Measurements from ENCODE around the gene EGLN3. TPM values are rescaled to one million over a fixed set of nuclear protein-coding genes. Genes with fewer than 3 reads are reported as not detected.

Gene EGLN3
- total RNA-seq, 4 donors from 2014 or later: 10.7 to 125 (median 45.2) TPM

- DNase-seq: no peak
- TF ChIP-seq POLR2A (IDR thresholded peaks at IDR 0.05) (no peak), EP300 (IDR thresholded peaks at IDR 0.05; ENCODE audit: low read depth) (no peak), CTCF (IDR thresholded peaks at IDR 0.05) (no peak), POLR2AphosphoS5 (IDR thresholded peaks at IDR 0.05) (no peak)
Measured at GRCh38 chr14:33959692-33960151, 8.8 kb upstream of the EGLN3 start.

GRCh38 chr14:33958605-33959226, 7.8 kb upstream of the EGLN3 start:
- Histone ChIP-seq H3K27ac (no peak overlapping the region), H3K36me3 (no peaks in the 10 kb centered on the region), H3K27me3 (no peaks in the 10 kb centered on the region), H3K9me3 (no peaks in the 10 kb centered on the region), H3K4me1 (no peaks in the 10 kb centered on the region), H3K4me3 (no peak overlapping the region)
- WGBS, 2 donors (ENCODE audit: low coverage in 1 of 2): 80 to 82% methylated on average over 6 to 7 of the region's 7 CpGs
- TF ChIP-seq POLR2A (IDR thresholded peaks at IDR 0.05): no peak
- TF ChIP-seq CTCF (IDR thresholded peaks at IDR 0.05): no peak
- no peak for TF ChIP-seq POLR2AphosphoS5 (IDR thresholded peaks at IDR 0.05)
- TF ChIP-seq EP300 (IDR thresholded peaks at IDR 0.05; ENCODE audit: low read depth): no peak
- no peak for DNase-seq
- in situ Hi-C loops (cut with MboI; ENCODE audit: low pct_ligation_motif_present in 1 of 4, low pct_unique_long_range_greater_than_20kb in 1 of 4, low sequenced_read_pairs in 3 of 4) (no loop called here), intact Hi-C loops (cut with DNase I; ENCODE audit: low total_unique reads) (no loop called here)

More at GRCh38 chr14:33959692-33960151, 8.8 kb upstream of the EGLN3 start:
- Histone ChIP-seq H3K27ac (no peak overlapping the region), H3K4me1 (no peaks in the 10 kb centered on the region), H3K36me3 (no peaks in the 10 kb centered on the region), H3K4me3 (no peak overlapping the region), H3K9me3 (no peaks in the 10 kb centered on the region), H3K27me3 (no peaks in the 10 kb centered on the region)
- in situ Hi-C loops (cut with MboI; ENCODE audit: low pct_ligation_motif_present in 1 of 4, low pct_unique_long_range_greater_than_20kb in 1 of 4, low sequenced_read_pairs in 3 of 4) (no loop called here), intact Hi-C loops (cut with DNase I; ENCODE audit: low total_unique reads) (no loop called here)
- WGBS, 2 donors (ENCODE audit: low coverage in 1 of 2): 77% methylated on average over 4 of the region's 4 CpGs; no CpG with 5 or more reads in 1 of the 2 donors

GRCh38 chr14:33957993-33958392, 7.1 kb upstream of the EGLN3 start:
- intact Hi-C loops (cut with DNase I; ENCODE audit: low total_unique reads): no loop called here
- Histone ChIP-seq H3K27ac (no peak overlapping the region), H3K4me1 (no peaks in the 10 kb centered on the region), H3K36me3 (no peaks in the 10 kb centered on the region), H3K9me3 (no peaks in the 10 kb centered on the region), H3K4me3 (no peak overlapping the region), H3K27me3 (no peaks in the 10 kb centered on the region)
- TF ChIP-seq EP300 (IDR thresholded peaks at IDR 0.05; ENCODE audit: low read depth): no peak
- no peak for TF ChIP-seq CTCF (IDR thresholded peaks at IDR 0.05)
- TF ChIP-seq POLR2AphosphoS5 (IDR thresholded peaks at IDR 0.05): no peak
- TF ChIP-seq POLR2A (IDR thresholded peaks at IDR 0.05): no peak
- 69 to 80% methylated on average over 3 of the region's 3 CpGs for WGBS, 2 donors (ENCODE audit: low coverage in 1 of 2)
- in situ Hi-C loops (cut with MboI; ENCODE audit: low pct_ligation_motif_present in 1 of 4, low pct_unique_long_range_greater_than_20kb in 1 of 4, low sequenced_read_pairs in 3 of 4): no loop called here
- DNase-seq: no peak

- intact Hi-C loops (cut with DNase I; ENCODE audit: low total_unique reads): no loop called here
- WGBS, 2 donors (ENCODE audit: low coverage in 1 of 2): 85% methylated on average over 6 of the region's 6 CpGs; no CpG with 5 or more reads in 1 of the 2 donors
- no peak for TF ChIP-seq EP300 (IDR thresholded peaks at IDR 0.05; ENCODE audit: low read depth)
- TF ChIP-seq POLR2A (IDR thresholded peaks at IDR 0.05): no peak
- no peak for TF ChIP-seq CTCF (IDR thresholded peaks at IDR 0.05)
- TF ChIP-seq POLR2AphosphoS5 (IDR thresholded peaks at IDR 0.05): no peak
Measured at GRCh38 chr14:33957299-33957698, 6.4 kb upstream of the EGLN3 start.

More at GRCh38 chr14:33957299-33957698, 6.4 kb upstream of the EGLN3 start:
- no peaks in the 10 kb centered on the region for H3K27me3 ChIP-seq
- no peak overlapping the region for H3K27ac ChIP-seq
- in situ Hi-C loops (cut with MboI; ENCODE audit: low pct_ligation_motif_present in 1 of 4, low pct_unique_long_range_greater_than_20kb in 1 of 4, low sequenced_read_pairs in 3 of 4): no loop called here
- H3K36me3 ChIP-seq: no peaks in the 10 kb centered on the region
- no peaks in the 10 kb centered on the region for H3K9me3 ChIP-seq
- no peak overlapping the region for H3K4me3 ChIP-seq
- H3K4me1 ChIP-seq: no peaks in the 10 kb centered on the region
- DNase-seq: no peak

All from transverse colon (tissue), 4 donors.